K562 (cell line): Measurements from ENCODE around the gene ZFP36. TPM values are rescaled to one million over a fixed set of nuclear protein-coding genes. Genes with fewer than 3 reads are reported as not detected.

Experiments
- ASH1L ChIP-seq: fragments of 450-650 bp; IDR thresholded peaks from 2 replicates; pipeline ENCODE4 v1.6.1; 2018; ENCODE audit warnings: borderline replicate concordance, mild to moderate bottlenecking, low read depth; ENCODE audit not compliant: partially characterized antibody
- KLF1 ChIP-seq: fragments of 450-650 bp; IDR thresholded peaks from 2 replicates; pipeline ENCODE4 v1.6.1; 2016; ENCODE audit warnings: missing genetic modification characterization, missing compliant biosample characterization
- MBD2 ChIP-seq: sonication (generic); IDR thresholded peaks from 2 replicates; pipeline ENCODE4 v1.6.1; 2016; ENCODE audit warnings: low read depth, borderline replicate concordance
- NCOR1 ChIP-seq: fragments of 450-650 bp; IDR thresholded peaks from 2 replicates; pipeline ENCODE4 v1.6.1; 2016; ENCODE audit warnings: mild to moderate bottlenecking, moderate library complexity
- NFATC3 ChIP-seq: fragments of 450-650 bp; IDR thresholded peaks from 2 replicates; pipeline ENCODE4 v1.6.1; 2017; ENCODE audit warnings: mild to moderate bottlenecking
- SIRT6 ChIP-seq: IDR thresholded peaks from one replicate; pipeline ENCODE4 v1.6.1; 2012; ENCODE audit warnings: low read depth, mild to moderate bottlenecking, control low read depth, inconsistent platforms, low read length, moderate library complexity
- STAT5A ChIP-seq: IDR thresholded peaks from 2 replicates; pipeline ENCODE4 v1.6.1; 2012; ENCODE audit warnings: low read length, inconsistent platforms, borderline replicate concordance
- TCF7L2 ChIP-seq: fragments of 150-350 bp; IDR thresholded peaks from 2 replicates; pipeline ENCODE4 v1.6.1; 2016; ENCODE audit warnings: low read depth, mild to moderate bottlenecking, low read length, moderate library complexity
- ZNF146 ChIP-seq: IDR thresholded peaks from one replicate; pipeline ENCODE4 v1.6.1; 2018; ENCODE audit warnings: missing compliant biosample characterization; ENCODE audit not compliant: unreplicated experiment
- ZNF232 ChIP-seq: sonication (generic); formaldehyde crosslinking; IDR thresholded peaks from 2 replicates; pipeline ENCODE4 v1.8.0; 2022; ENCODE audit warnings: mild to moderate bottlenecking, missing genetic modification reagents
- ZNF3 ChIP-seq: fragments of 250-450 bp; sonication (Bioruptor Pico); IDR thresholded peaks from 2 replicates; pipeline ENCODE4 v1.5.0; 2021; ENCODE audit warnings: mild to moderate bottlenecking, moderate library complexity
- ZNF57 ChIP-seq: fragments of 450-650 bp; formaldehyde crosslinking; IDR thresholded peaks from 2 replicates; pipeline ENCODE4 v1.4.0; 2020; ENCODE audit warnings: mild to moderate bottlenecking, moderate library complexity
- ZNF699 ChIP-seq: fragments of 250-450 bp; sonication (Bioruptor Pico); IDR thresholded peaks from 2 replicates; pipeline ENCODE4 v1.8.0; 2021; ENCODE audit warnings: mild to moderate bottlenecking, moderate library complexity; ENCODE audit not compliant: insufficient replicate concordance
- ZNF79 ChIP-seq: fragments of 250-450 bp; sonication (Bioruptor Pico); IDR thresholded peaks from 2 replicates; pipeline ENCODE4 v1.4.0; 2020; ENCODE audit warnings: low read depth, mild to moderate bottlenecking, moderate library complexity
- polyA plus RNA-seq, 8 experiments: library from polyadenylated mRNA; depleted of rRNA in 4 of 8; stranded (reverse) in 5 of 8; unstranded in 3 of 8; fragments of >200 nt; fragmentation: Nextera tagmentation in 2 of 8; fragmentation: Illumina TruSeq in 1 of 8; extraction: Ambion mirVana in 2 of 8; extraction: Trizol in 1 of 8; gene quantifications; 2 replicates each; pipeline versions ENCODE4 v1.2.1 to v1.2.3, GENCODE V29; 2011 to 2014; ENCODE audit warnings: inconsistent platforms in 1 of 8, missing spikeins in 1 of 8
- total RNA-seq, 7 experiments: library from RNA; depleted of rRNA in 6 of 7; stranded (reverse); fragments of >200 nt in 6 of 7; fragmentation: Illumina TruSeq in 2 of 7; extraction: Trizol in 2 of 7; gene quantifications; 2 replicates each; pipeline versions ENCODE4 v1.2.1 to v1.2.3, GENCODE V29; 2011 to 2021; ENCODE audit warnings: low replicate concordance in 1 of 7
- TF ChIP-seq, protein P1 (sequence below): sonication (generic); formaldehyde crosslinking; IDR thresholded peaks from 2 replicates; pipeline ENCODE4 v1.8.0; 2022; ENCODE audit warnings: missing genetic modification reagents, mild to moderate bottlenecking, borderline replicate concordance
- TF ChIP-seq, protein P2 (sequence below): sonication (generic); formaldehyde crosslinking; IDR thresholded peaks from 2 replicates; pipeline ENCODE4 v1.8.1; 2023; ENCODE audit warnings: missing genetic modification reagents, mild to moderate bottlenecking, borderline replicate concordance
- TF ChIP-seq, protein P3 (sequence below): fragments of 200-800 bp; sonication (Bioruptor generic); IDR thresholded peaks from 2 replicates; pipeline ENCODE4 v1.6.1; 2016; ENCODE audit warnings: missing genetic modification characterization, missing compliant biosample characterization

The ZFP36 gene
- total and polyA plus RNA-seq, 9 of the 15 experiments (the other 6 are each of a cell fraction or from before 2014, with no cell fraction given), result 1.0 to 20.1 (median 3.5) TPM

DNA sequence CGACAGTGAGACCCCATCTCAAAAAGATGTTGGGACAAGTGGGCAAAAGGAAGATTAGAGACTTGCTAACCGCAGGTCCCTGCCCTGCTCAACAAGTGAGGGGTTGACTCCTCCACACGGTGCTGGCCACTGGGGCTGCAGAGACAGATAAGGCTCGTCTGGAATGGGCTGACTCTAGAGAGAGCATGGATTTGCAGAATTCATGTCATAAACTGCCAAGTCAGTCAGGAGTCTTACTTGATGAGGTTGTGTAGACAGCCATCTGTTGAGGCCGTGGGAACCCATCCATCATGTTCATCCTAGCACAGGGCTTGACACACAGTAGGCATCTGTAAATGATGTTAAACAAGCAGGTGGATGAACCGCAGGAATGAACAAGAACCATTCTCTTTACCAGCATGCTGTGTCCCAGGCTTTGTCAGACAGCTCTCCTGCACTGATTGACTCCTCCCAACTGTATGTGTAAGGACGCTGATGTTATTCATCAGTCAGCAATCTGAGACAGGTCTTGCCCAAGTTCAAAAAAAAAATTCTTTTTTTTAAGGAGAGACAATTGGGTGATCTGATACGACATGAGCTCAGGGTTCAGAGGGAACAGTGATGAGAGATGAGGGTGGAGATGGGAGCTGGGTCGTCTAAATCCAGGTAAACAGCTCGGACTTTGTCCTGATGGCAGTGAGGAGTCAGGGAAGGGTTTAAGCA lies 24.6 kb upstream of the ZFP36 start (continued):
- TF ChIP-seq SIRT6 (no peak), ZNF79 (CRISPR knock-in tag) (no peak), ZNF57 (CRISPR knock-in tag) (no peak), TCF7L2 (no peak), ZNF3 (no peak), MBD2 (peak; percentile 58; the same call in 1 of the 2 replicates), STAT5A (peak; percentile 80), ZNF232 (no peak), NFATC3 (no peak), ASH1L (no peak), ZNF146 (no peak), ZNF699 (CRISPR knock-in tag) (no peak), KLF1 (no peak; the same call in 1 of the 2 replicates), NCOR1 (peak; percentile 92)
- TF ChIP-seq, protein P1, sequence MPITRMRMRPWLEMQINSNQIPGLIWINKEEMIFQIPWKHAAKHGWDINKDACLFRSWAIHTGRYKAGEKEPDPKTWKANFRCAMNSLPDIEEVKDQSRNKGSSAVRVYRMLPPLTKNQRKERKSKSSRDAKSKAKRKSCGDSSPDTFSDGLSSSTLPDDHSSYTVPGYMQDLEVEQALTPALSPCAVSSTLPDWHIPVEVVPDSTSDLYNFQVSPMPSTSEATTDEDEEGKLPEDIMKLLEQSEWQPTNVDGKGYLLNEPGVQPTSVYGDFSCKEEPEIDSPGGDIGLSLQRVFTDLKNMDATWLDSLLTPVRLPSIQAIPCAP (CRISPR knock-in tag), result no peak
- TF ChIP-seq, protein P2, sequence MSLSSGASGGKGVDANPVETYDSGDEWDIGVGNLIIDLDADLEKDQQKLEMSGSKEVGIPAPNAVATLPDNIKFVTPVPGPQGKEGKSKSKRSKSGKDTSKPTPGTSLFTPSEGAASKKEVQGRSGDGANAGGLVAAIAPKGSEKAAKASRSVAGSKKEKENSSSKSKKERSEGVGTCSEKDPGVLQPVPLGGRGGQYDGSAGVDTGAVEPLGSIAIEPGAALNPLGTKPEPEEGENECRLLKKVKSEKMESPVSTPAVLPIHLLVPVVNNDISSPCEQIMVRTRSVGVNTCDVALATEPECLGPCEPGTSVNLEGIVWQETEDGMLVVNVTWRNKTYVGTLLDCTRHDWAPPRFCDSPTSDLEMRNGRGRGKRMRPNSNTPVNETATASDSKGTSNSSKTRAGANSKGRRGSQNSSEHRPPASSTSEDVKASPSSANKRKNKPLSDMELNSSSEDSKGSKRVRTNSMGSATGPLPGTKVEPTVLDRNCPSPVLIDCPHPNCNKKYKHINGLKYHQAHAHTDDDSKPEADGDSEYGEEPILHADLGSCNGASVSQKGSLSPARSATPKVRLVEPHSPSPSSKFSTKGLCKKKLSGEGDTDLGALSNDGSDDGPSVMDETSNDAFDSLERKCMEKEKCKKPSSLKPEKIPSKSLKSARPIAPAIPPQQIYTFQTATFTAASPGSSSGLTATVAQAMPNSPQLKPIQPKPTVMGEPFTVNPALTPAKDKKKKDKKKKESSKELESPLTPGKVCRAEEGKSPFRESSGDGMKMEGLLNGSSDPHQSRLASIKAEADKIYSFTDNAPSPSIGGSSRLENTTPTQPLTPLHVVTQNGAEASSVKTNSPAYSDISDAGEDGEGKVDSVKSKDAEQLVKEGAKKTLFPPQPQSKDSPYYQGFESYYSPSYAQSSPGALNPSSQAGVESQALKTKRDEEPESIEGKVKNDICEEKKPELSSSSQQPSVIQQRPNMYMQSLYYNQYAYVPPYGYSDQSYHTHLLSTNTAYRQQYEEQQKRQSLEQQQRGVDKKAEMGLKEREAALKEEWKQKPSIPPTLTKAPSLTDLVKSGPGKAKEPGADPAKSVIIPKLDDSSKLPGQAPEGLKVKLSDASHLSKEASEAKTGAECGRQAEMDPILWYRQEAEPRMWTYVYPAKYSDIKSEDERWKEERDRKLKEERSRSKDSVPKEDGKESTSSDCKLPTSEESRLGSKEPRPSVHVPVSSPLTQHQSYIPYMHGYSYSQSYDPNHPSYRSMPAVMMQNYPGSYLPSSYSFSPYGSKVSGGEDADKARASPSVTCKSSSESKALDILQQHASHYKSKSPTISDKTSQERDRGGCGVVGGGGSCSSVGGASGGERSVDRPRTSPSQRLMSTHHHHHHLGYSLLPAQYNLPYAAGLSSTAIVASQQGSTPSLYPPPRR (CRISPR knock-in tag), result no peak; the same call in 1 of the 2 replicates
- TF ChIP-seq, protein P3, sequence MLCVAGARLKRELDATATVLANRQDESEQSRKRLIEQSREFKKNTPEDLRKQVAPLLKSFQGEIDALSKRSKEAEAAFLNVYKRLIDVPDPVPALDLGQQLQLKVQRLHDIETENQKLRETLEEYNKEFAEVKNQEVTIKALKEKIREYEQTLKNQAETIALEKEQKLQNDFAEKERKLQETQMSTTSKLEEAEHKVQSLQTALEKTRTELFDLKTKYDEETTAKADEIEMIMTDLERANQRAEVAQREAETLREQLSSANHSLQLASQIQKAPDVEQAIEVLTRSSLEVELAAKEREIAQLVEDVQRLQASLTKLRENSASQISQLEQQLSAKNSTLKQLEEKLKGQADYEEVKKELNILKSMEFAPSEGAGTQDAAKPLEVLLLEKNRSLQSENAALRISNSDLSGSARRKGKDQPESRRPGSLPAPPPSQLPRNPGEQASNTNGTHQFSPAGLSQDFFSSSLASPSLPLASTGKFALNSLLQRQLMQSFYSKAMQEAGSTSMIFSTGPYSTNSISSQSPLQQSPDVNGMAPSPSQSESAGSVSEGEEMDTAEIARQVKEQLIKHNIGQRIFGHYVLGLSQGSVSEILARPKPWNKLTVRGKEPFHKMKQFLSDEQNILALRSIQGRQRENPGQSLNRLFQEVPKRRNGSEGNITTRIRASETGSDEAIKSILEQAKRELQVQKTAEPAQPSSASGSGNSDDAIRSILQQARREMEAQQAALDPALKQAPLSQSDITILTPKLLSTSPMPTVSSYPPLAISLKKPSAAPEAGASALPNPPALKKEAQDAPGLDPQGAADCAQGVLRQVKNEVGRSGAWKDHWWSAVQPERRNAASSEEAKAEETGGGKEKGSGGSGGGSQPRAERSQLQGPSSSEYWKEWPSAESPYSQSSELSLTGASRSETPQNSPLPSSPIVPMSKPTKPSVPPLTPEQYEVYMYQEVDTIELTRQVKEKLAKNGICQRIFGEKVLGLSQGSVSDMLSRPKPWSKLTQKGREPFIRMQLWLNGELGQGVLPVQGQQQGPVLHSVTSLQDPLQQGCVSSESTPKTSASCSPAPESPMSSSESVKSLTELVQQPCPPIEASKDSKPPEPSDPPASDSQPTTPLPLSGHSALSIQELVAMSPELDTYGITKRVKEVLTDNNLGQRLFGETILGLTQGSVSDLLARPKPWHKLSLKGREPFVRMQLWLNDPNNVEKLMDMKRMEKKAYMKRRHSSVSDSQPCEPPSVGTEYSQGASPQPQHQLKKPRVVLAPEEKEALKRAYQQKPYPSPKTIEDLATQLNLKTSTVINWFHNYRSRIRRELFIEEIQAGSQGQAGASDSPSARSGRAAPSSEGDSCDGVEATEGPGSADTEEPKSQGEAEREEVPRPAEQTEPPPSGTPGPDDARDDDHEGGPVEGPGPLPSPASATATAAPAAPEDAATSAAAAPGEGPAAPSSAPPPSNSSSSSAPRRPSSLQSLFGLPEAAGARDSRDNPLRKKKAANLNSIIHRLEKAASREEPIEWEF (CRISPR knock-in tag), result no peak
